HUES48 (cell line): ENCODE measurements around the gene MAP3K2.

Experiments used
- H3K27ac ChIP-seq: one replicate; pipeline ENCODE4 v1.7.0; 2013; ENCODE audit warnings: low read depth, low read length, inconsistent platforms
- H3K27me3 ChIP-seq: 2 replicates; pipeline ENCODE4 v1.6.1; 2013; ENCODE audit warnings: mild to moderate bottlenecking, low read length; ENCODE audit not compliant: control insufficient read depth, insufficient read depth
- H3K36me3 ChIP-seq: 2 replicates; pipeline ENCODE4 v1.6.1; 2013; ENCODE audit warnings: low read length; ENCODE audit not compliant: control insufficient read depth, insufficient read depth
- H3K4me1 ChIP-seq: 2 replicates; pipeline ENCODE4 v1.6.1; 2013; ENCODE audit warnings: mild to moderate bottlenecking, low read length; ENCODE audit not compliant: control insufficient read depth, insufficient read depth
- H3K4me3 ChIP-seq: 2 replicates; pipeline ENCODE4 v1.5.1; 2013; ENCODE audit warnings: mild to moderate bottlenecking, low read depth, low read length
- H3K9ac ChIP-seq: 2 replicates; pipeline ENCODE4 v1.6.1; 2013; ENCODE audit warnings: mild to moderate bottlenecking, low read depth, low read length, moderate library complexity
- H3K9me3 ChIP-seq: 2 replicates; pipeline ENCODE4 v1.6.1; 2013; ENCODE audit warnings: low read length; ENCODE audit not compliant: control insufficient read depth, insufficient read depth

MAP3K2 gene

GRCh38 chr2:127425540-127426490 is 38.0 kb upstream of the MAP3K2 start:
- peaks cover 39% of the 10 kb centered on the region for H3K27me3 ChIP-seq
- H3K36me3 ChIP-seq: no peaks in the 10 kb centered on the region
- no peaks in the 10 kb centered on the region for H3K9me3 ChIP-seq
- no peak overlapping the region for H3K4me3 ChIP-seq
- no peak overlapping the region for H3K9ac ChIP-seq
- H3K4me1 ChIP-seq: peaks cover 10% of the 10 kb centered on the region
- no peak overlapping the region for H3K27ac ChIP-seq

- Histone ChIP-seq H3K9ac (no peak overlapping the region), H3K27me3 (peaks cover 46% of the 10 kb centered on the region), H3K27ac (no peak overlapping the region), H3K4me1 (peaks cover 10% of the 10 kb centered on the region), H3K4me3 (no peak overlapping the region), H3K36me3 (no peaks in the 10 kb centered on the region), H3K9me3 (no peaks in the 10 kb centered on the region)
Observed at GRCh38 chr2:127424598-127425520, 37.1 kb upstream of the MAP3K2 start.

GRCh38 chr2:127423880-127424279 is 36.1 kb upstream of the MAP3K2 start:
- peak overlapping the region; percentile 57 for H3K4me3 ChIP-seq
- H3K27me3 ChIP-seq: peaks cover 46% of the 10 kb centered on the region
- H3K36me3 ChIP-seq: no peaks in the 10 kb centered on the region
- H3K9me3 ChIP-seq: no peaks in the 10 kb centered on the region
- peaks cover 10% of the 10 kb centered on the region for H3K4me1 ChIP-seq
- no peak overlapping the region for H3K9ac ChIP-seq
- no peak overlapping the region for H3K27ac ChIP-seq

GRCh38 chr2:127423478-127423843 is 35.7 kb upstream of the MAP3K2 start:
- H3K9me3 ChIP-seq: no peaks in the 10 kb centered on the region
- H3K4me1 ChIP-seq: peaks cover 10% of the 10 kb centered on the region
- H3K4me3 ChIP-seq: peak overlapping the region; percentile 57
- no peaks in the 10 kb centered on the region for H3K36me3 ChIP-seq
- peaks cover 46% of the 10 kb centered on the region for H3K27me3 ChIP-seq
- no peak overlapping the region for H3K27ac ChIP-seq
- H3K9ac ChIP-seq: no peak overlapping the region

GRCh38 chr2:127422559-127423477 is 35.0 kb upstream of the MAP3K2 start:
- Histone ChIP-seq H3K4me3 (peak overlapping the region; percentile 57), H3K9ac (no peak overlapping the region), H3K36me3 (no peaks in the 10 kb centered on the region), H3K9me3 (no peaks in the 10 kb centered on the region), H3K27ac (no peak overlapping the region), H3K4me1 (peaks cover 10% of the 10 kb centered on the region), H3K27me3 (peaks cover 48% of the 10 kb centered on the region)

- H3K27ac ChIP-seq: no peak overlapping the region
- peaks cover 54% of the 10 kb centered on the region for H3K27me3 ChIP-seq
- no peak overlapping the region for H3K9ac ChIP-seq
- H3K9me3 ChIP-seq: no peaks in the 10 kb centered on the region
- peaks cover 10% of the 10 kb centered on the region for H3K4me1 ChIP-seq
- H3K36me3 ChIP-seq: no peaks in the 10 kb centered on the region
- peak overlapping the region; percentile 57; the same call in 1 of the 2 replicates for H3K4me3 ChIP-seq
Observed at GRCh38 chr2:127421871-127422558, 34.2 kb upstream of the MAP3K2 start.

GRCh38 chr2:127421116-127421800 is 33.5 kb upstream of the MAP3K2 start:
- Histone ChIP-seq H3K36me3 (no peaks in the 10 kb centered on the region), H3K27ac (no peak overlapping the region), H3K9me3 (no peaks in the 10 kb centered on the region), H3K27me3 (peaks cover 62% of the 10 kb centered on the region), H3K9ac (no peak overlapping the region), H3K4me3 (no peak overlapping the region), H3K4me1 (peaks cover 13% of the 10 kb centered on the region)

GRCh38 chr2:127420039-127420864 is 32.5 kb upstream of the MAP3K2 start:
- Histone ChIP-seq H3K9ac (no peak overlapping the region), H3K36me3 (no peaks in the 10 kb centered on the region), H3K9me3 (no peaks in the 10 kb centered on the region), H3K4me1 (peaks cover 14% of the 10 kb centered on the region), H3K27me3 (peaks cover 71% of the 10 kb centered on the region), H3K4me3 (no peak overlapping the region), H3K27ac (no peak overlapping the region)

- Histone ChIP-seq H3K9ac (no peak overlapping the region), H3K4me1 (peaks cover 9% of the 10 kb centered on the region), H3K27ac (no peak overlapping the region), H3K36me3 (no peaks in the 10 kb centered on the region), H3K27me3 (peaks cover 75% of the 10 kb centered on the region), H3K9me3 (no peaks in the 10 kb centered on the region), H3K4me3 (no peak overlapping the region)
Observed at GRCh38 chr2:127419448-127420038, 31.8 kb upstream of the MAP3K2 start.
